HG02840 (cell line): ENCODE measurements around the gene PRM2.

ENCODE experiments used
- ATAC-seq: cut with Tn5 transposase; IDR thresholded peaks from one replicate; pipeline ENCODE4 v1.9.1; 2021; ENCODE audit warnings: mild to moderate bottlenecking, moderate library complexity, moderate number of reproducible peaks; ENCODE audit not compliant: unreplicated experiment, low FRiP score

Gene PRM2

DNA sequence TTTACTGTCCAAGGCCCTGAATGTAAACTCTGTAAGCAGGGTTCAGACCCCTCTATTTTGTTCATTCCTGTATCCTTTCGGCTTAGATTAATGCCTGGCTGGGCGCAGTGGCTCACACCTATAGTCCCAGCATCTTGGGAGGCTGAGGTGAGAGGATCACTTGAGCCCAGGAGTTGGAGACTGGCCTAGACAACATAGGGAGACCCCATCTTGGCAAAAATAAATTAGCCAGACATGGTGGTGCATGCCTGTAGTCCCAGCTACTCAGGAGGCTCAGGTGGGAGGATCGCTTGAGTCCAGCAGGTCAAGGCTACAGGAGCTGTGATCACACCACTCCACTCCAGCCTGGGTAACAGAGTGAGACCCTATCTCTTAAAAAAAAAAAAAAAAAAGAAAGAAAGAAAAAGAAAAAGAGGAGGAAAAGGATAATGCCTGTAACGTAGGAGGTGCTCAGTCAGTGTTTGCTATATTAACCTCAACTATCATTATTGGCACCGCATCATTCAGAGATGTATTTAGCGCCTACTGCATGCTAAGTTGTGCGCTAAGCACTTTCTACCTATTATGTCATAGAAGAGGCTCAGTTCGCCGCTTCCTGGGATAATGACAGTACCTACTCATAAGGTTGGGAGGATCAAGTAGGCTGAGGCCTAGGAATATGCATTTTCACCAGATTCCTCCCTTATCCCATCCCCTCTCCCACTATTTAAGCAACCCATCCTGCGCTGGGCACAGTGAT, 25.3 kb downstream of the PRM2 start:
- no peak for ATAC-seq

DNA sequence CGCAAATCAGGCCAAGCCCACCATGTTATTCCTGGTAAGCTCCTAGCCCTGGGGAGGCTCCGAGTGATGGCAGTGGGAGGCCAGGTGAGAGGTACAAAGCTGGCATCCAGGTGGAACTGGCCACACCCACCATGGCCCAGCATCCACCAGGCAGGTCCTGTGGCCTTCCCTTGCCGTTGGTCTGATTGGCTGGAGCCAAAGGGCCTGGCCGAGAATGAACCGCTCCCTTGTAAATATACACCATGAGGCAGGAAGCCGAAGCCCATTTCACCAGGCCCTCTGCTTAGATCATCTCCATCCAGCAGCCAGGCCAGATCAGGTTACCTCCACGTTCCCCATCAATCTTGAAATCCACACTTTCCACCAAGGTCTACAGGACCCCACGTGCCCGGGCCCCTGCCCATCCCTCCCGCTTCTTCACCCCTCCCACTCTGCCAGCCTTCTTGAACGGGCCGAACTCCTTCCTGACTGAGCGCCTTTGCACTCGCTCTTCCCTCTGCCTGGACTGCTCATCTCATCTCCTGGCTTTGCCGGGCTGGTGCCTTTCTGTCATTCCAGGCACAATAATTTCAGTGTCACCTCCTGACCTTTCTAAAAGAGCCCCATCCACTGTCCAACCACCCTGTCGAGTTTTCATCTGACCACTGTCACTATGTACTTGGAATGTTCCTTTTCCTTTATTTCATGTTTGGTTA, 26.0 kb downstream of the PRM2 start:
- ATAC-seq, result no peak

DNA sequence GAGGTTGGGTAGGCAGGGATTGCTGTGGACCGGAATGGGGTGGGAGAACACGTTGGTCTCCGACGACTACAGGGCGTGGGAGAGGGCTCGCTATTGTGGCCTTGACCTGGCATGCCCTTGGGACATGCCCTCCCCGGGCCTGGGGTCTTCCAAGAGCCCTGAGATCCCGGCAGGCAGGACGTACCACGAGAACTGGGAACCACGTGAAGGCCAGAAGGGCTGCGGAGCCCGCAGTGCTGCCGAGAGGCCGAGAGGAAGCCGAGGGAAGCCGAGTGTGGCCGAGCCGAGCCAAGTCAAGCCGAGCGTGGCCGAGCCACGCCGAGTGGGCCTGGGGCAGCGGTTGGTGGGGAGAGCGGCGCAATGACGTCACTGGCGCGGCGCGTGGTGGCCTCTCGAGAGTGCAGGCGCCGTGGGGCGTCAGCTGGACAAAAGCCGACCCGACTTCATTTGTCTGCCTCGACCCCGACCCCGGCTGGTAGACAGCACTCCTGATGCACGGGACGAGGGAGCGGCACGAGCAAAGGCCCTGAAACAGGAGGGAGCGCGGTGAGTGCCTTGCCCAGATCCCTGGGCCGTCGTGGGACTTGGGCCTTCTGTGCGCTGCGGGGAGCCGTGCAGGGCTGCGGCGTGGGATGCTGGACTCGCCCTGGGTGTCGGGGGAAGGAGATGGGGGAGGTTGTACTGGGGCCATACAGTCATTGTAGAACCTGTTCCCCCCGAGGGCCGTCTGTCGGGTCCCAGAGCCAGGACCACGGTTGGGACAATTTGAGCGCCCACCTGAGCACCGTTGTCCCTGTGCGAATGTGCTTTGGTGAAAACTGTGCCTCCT, 26.8 kb downstream of the PRM2 start:
- no peak for ATAC-seq

DNA sequence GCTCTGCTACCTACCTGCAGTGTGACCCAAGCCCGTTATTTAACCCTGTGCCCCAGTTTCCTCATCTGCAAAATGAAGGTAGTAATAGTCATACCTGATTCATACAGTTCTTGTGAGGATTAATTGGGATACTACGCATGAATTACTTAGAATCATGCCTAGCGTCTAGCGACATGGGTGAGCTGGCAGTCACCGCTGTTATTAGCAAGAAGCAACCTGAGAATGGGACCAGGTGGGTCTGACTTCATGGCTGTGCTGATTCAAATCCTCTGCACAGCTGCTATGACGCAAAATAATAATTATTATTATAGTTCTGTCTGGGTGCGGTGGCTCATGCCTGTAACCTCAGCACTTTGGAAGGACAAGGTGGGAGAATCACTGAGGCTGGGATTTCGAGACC, 28.1 kb downstream of the PRM2 start:
- no peak for ATAC-seq

DNA sequence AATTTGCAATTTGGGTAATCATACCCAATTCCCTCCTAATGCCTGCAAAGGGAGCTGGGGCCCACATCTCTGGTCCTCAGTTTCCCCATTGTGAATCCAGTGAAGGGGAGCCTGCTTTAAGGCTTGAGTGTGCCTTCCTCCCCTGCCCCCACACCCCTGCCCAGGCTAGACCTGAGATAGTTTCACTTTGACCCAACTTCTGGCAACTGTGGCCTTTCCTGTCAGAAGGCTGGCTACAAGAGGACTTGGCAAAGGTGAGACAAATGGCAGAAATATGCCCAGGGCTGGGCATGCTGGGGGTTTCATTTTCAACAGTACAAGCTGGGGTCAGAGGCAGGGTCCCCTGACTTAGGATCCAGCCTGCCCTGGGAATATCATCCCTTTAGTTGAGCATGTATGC, 30.3 kb downstream of the PRM2 start:
- no peak for ATAC-seq

DNA sequence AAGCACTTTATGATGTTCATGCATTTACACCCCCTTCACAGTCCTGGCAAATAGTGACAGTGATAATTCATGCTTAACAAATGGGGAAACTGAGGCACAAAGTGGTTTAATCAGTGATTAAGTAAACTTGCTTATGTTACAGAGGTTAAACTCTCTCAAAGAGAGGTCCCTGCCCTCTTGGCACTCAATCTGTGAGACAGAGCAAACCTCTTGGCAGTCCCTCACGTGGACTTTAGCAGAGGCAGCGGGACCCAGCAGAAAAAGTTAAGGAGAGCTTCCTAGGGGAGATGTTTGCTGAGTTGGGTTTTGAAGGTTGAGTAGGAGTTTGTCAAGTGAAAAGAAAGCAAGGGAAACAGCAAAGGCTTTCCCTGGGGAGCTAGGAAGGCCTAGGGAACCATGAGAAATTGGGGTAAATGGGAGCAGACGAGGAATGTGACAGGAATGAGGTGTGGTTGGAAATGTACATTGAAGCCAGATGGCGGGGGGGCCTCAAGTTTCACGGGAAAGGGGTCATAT, 31.0 kb downstream of the PRM2 start:
- ATAC-seq, result no peak

DNA sequence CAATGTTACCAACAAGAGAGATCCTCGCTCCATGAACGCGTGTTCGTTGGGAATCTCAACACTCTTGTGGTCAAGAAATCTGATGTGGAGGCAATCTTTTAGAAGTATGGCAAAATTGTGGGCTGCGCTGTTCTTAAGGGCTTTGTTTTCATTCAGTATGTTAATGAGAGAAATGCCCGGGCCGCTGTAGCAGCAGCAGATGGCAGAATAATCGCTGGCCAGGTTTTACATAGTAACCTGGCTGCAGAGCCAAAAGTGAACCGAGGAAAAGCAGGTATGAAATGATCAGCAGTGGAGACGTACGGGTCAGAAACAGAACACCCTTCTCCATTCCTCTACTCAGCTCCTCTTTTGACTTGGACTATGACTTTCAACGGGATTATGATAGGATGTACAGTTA, 33.6 kb downstream of the PRM2 start:
- no peak for ATAC-seq

DNA sequence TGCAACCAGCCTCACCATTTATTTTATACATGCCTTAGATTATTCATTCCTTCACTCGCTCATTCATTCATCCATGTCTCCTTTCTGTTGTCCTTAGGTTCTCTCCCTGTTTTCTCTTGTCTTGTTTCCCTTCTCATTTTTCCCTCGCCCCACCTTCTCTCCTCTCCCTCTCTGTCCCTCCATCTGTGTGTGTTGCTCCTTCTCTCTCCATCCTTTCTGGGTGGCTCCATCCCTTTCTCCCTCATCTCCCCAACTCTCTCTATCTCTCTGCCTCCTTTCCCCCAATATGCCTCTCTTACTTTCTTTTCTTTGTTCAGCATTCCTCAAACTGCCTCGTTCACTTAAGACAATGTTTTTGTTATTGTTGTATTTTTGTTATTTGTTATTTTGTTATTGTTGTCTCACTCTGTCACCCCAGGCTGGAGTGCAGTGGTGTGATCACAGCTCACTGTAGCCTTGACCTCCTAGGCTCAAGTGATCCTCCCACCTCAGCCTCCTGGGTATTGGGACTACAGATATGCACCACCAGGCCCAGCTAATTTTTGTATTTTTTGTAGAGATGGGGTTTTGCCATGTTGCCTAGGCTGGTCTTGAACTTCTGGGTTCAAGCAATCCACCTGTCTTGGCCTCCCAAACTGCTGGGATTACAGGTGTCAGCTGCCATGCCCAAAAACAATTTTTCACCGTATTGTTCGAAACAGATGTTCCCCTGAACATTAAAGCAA, 34.6 kb downstream of the PRM2 start:
- ATAC-seq, result no peak

DNA sequence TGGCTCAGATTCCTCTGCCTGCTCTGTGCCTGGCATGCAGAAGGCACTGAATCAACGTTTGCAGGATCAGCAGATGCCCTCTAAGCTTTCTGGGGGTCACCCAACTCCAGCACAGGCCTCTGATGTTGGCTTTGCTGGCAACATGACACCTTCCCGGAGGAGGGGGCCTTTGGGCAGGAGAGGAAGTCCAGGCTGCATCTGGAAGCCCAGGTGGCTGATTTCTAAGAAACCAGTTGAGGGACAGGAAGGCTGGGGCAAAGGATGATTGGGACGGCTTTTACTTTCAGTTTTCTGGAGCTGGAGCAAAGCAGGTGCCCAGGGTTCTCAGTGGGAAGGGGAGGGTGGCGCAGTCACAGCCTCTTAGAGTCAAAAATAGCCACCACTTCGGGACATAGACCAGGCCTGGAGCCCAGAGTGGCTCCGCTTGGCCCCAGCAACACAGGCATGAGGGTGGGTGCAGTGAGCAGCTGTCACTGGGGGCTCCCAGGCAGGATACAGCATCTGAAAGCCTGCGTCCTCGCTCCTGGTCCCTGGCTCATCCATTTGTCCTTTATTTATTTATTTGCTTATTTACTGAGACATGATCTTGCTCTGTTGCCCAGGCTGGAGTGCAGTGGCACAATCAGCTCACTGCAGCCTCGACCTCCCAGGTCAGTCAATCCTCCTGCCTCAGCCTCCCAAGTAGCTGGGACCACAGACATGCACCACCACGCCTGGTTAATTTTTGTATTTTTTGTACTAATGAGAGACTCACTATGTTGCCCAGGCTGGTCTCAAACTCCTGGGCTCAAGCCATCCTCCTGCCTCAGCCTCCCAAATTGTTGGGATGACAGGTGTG, 35.4 kb downstream of the PRM2 start:
- no peak for ATAC-seq

DNA sequence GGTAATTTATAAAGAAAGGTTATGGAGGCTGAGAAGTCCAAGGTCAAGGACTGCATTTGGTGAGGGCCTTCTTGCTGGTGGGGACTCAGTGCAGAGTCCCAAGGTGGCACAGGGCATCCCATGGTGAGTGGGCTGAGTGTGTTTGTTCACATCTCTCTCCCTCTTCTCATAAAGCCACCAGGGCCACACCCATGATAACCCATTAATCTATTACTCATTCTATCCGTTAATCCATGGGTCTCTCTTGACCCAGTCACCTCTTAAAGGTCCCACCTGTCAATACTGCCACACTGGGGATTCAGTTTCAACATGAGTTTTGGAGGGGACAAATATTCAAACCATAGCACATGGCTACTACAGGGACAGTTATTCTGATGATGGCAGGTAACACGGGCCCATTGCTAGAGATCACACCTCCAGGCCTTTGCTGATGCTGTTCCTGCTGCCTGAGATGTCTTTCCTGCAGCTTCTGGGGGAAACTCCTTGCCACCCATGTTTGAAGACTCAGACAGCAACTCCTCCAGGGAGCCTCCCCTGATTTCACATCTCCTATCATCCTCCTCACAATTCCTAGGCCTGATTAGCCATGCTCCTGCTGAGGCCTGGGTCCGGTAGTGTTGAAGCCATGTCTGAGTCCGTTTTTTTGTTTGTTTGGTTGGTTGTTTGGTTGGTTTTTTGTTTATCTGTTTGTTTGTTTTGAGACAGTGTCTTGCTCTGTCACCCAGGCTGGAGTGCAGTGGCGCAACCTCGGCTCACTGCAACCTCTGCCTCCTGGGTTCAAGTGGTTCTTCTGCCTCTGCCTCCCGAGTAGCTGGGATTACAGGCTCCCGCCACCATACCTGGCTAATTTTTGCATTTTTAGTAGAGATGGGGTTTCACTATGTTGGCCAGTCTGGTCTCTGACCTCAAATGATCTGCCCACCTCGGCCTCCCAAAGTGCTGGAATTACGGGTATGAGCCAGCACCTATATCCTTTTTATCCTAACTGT, 36.3 kb downstream of the PRM2 start:
- ATAC-seq, result no peak

DNA sequence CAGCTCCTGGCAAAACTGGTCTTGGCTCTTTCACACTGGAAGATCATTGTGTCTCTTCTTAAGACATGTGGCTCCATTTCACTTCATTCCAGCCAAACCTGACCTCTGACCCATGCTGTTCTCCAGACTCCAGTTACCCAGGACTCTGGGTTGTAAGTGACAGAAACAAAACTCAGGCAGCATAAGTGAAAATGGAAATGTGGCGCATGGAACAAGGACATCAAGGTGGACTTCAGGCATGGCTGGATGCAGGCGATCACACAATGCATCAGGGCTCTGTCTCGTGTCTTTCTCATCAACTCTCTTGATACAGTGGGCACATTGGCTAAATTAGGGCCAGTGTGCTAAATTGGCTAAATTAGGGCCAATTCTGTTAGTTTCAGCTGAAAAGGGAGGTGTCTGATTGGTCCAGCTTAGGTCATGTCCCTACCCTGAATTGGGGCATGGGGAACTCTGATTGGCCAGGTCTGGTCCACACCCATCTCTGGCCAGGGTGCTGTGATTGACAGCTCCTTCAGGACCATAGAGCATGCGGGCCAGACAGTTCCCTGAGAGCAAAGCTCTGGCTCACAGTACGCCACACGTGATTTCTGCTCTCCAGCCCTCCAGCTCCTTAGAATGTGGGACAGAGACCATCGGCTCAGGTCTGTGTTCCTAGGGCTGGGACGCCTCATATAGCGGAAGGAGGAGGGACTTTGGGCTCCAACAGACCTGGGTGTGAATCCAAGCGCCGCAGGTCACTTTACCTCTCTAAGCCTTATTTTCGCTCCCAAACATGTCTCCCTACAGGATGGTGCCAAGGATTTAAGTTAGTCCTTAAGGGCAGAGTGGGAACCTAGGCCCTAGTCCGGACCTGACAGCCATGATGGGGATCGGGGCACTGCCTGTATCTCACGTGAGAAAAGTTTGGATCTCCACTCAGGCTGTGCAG, 37.7 kb downstream of the PRM2 start:
- ATAC-seq, result no peak

DNA sequence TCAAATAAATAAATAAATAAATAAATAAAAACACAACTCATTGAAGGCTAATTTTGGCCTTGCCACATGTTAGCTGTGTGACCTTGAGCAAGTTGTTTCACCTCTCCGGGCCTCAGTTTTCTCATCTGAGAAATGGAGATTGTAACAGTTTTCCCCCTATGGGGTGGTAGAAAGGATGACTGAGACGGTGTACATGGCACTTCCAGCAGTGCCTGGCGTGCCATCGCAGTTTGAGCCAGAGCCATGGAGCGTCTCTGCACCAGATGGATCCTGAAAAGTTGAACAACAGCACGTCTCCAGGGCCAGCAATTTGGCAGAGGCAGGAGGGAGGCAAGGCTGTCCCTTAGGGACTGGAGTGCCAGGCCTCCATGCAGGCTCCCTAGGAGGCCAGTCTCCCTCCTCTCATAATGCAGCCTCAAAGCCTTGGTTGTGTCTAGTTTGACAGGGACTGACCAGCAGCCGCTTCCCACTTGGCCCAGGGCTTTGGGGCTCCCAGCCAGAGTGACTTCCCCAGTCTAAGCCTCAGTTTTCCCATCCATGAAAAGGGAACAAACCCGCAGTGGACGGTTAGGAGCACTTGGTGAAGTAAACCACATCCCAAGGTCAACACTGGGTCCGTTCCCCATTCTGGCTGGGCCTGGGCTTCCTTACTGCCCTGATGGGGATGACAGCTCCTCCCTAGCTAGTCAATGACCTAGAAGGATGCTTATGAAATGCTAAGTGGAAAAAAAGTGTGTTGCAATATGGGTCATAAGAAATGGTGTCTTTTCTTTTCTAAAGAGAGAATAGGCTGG, 39.6 kb downstream of the PRM2 start:
- no peak for ATAC-seq

DNA sequence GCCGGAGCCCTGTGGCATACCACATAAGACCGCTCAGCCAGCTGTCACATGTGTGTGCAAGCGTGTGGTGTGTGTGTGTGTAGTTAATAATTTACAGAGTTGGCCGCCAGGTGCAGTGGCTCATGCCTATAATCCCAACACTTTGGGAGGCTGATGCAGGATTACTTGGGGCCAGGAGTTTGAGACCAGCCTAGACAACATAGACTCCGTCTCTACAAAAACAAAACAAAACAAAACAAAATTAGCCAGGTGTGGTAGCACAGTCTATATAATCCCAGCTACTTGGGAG, 40.6 kb downstream of the PRM2 start:
- ATAC-seq, result no peak

DNA sequence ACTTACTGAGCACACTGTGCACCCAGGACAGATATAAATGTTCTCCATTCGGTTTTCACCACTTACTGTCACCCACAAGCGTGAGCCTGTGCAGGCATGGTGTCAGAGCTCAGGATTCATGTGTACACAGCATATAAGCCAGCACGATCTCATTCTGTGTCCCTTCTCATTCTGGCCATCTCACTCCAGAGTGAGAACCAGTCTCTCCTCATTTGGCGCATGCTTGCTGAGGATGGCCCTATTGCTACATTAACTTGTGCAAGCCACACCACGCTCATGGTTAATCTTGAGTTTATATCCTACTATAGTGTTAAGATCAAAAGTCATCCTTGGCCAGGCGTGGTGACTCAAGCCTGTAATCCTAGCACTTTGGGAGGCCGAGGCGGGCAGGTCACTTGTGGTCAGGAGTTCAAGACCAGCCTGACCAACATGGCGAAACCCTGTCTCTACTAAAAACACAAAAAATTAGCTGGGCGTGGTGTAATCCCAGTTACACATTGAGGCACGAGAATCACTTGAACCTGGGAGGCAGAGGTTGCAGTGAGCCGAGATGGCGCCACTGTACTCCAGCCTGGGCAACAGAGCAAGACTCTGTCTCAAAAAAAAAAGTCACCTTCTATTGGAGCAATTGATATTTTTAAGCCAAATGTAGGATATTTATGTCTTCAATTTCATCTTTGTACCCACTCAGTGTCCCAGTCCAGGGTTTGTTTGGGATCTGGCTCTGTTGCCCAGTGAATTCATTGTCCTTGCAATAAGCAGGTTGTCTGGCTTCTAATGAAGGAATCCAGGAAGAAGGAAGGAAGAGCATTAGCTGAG, 41.2 kb downstream of the PRM2 start:
- ATAC-seq, result no peak

DNA sequence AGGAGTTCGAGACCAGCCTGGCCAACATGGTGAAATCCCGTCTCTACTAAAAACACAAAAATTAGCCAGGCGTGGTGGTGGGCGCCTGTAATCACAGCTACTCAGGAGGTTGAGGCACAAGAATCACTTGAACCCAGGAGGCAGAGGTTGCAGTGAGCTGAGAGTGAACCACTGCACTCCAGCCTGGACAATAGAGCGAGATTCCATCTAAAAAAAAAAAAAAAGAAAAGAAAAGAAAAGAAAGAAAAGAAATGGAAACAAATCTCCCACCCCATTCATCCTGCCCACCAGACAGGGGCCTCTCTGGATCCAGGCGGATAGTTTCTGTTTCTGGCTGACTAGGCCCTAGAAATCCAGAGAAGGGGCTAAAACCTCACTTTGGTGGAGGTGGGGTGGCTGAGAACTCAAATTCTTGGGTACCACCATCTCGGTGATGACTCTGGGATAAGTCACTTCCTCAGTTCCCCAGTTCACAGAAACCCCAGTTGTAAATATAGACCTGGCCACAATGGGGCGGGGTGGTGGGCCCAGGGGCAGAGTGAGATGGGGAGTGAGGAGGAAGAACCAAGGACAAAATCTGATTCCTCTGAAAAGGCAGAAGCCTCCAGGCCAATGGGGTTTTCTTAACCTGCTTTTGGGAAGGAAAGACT, 42.4 kb downstream of the PRM2 start:
- ATAC-seq, result no peak
